ENCODE results near the gene MYL3.

DNA sequence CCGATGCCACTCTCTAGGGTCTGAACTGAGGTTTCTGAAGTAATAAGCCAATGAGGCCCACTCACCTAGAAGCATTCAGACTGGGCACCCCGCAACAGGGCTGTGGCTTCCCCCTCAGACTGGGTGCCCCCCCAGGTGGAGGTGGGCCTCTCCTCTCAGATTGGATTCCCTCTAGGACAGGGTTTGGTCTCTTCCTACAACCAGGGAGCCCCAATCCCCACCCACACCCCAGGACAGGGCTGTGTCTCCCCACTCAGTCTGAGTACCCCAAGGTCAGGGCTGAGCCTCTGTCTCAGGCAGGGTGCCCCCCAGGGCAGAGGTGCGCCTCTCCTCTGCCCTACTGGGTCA lies 41.9 kb upstream of the MYL3 start:
- TF ChIP-seq, protein P1, sequence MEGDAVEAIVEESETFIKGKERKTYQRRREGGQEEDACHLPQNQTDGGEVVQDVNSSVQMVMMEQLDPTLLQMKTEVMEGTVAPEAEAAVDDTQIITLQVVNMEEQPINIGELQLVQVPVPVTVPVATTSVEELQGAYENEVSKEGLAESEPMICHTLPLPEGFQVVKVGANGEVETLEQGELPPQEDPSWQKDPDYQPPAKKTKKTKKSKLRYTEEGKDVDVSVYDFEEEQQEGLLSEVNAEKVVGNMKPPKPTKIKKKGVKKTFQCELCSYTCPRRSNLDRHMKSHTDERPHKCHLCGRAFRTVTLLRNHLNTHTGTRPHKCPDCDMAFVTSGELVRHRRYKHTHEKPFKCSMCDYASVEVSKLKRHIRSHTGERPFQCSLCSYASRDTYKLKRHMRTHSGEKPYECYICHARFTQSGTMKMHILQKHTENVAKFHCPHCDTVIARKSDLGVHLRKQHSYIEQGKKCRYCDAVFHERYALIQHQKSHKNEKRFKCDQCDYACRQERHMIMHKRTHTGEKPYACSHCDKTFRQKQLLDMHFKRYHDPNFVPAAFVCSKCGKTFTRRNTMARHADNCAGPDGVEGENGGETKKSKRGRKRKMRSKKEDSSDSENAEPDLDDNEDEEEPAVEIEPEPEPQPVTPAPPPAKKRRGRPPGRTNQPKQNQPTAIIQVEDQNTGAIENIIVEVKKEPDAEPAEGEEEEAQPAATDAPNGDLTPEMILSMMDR (conservative IDR thresholded peaks at IDR 0.05; ENCODE audit: low read depth, low read length): no peak
- TF ChIP-seq EZH2 (IDR thresholded peaks at IDR 0.05; ENCODE audit: low read length, unreplicated experiment) (no peak), EZH2phosphoT487 (IDR thresholded peaks at IDR 0.05; ENCODE audit: borderline replicate concordance, low read length) (no peak)
